Measurements from ENCODE around the gene TBXAS1. TPM values are rescaled to one million over a fixed set of nuclear protein-coding genes. Genes with fewer than 3 reads are reported as not detected.

The TBXAS1 gene
- total RNA-seq, 2 experiments from 2014 or later, result 4.8 to 5.3 TPM

- no peaks in the 10 kb centered on the region for H3K36me3 Mint-ChIP-seq
- DNase-seq, result no peak
- H3K9me3 Mint-ChIP-seq, result no peaks in the 10 kb centered on the region
- no peaks in the 10 kb centered on the region for H3K27me3 Mint-ChIP-seq
- no peak overlapping the region for H3K4me3 Mint-ChIP-seq
- ChIA-PET POLR2A (no interaction called here), CTCF (interaction anchor here (1.3 to 2.4 kb wide), 2 partner anchors 325 to 370 kb away, joined by 4 to 8 read pairs; no protein-coding TSS in a partner anchor)
- H3K4me1 Mint-ChIP-seq (ENCODE audit: low read depth), result no peaks in the 10 kb centered on the region
- H3K27ac Mint-ChIP-seq, result no peak overlapping the region
- intact Hi-C loops (cut with micrococcal nuclease), result no loop called here
Measured at GRCh38 chr7:139972029-139972428, 143.0 kb downstream of the TBXAS1 start.

- no peaks in the 10 kb centered on the region for H3K9me3 Mint-ChIP-seq
- no peaks in the 10 kb centered on the region for H3K36me3 Mint-ChIP-seq
- H3K27me3 Mint-ChIP-seq, result no peaks in the 10 kb centered on the region
- no peak overlapping the region for H3K27ac Mint-ChIP-seq
- no peaks in the 10 kb centered on the region for H3K4me1 Mint-ChIP-seq (ENCODE audit: low read depth)
- ChIA-PET CTCF (interaction anchor here (1.3 to 2.4 kb wide), 2 partner anchors 327 to 371 kb away, joined by 4 to 8 read pairs; no protein-coding TSS in a partner anchor), POLR2A (no interaction called here)
- intact Hi-C loops (cut with micrococcal nuclease), result no loop called here
- no peak for DNase-seq
- H3K4me3 Mint-ChIP-seq, result no peak overlapping the region
Measured at GRCh38 chr7:139973101-139974050, 144.3 kb downstream of the TBXAS1 start.

- no peaks in the 10 kb centered on the region for H3K27me3 Mint-ChIP-seq
- no peak overlapping the region for H3K4me3 Mint-ChIP-seq
- intact Hi-C loops (cut with micrococcal nuclease), result no loop called here
- ChIA-PET POLR2A (no interaction called here), CTCF (interaction anchor here (0.6 kb wide), 1 partner anchor 329 kb away, joined by 3 read pairs; no protein-coding TSS in a partner anchor)
- no peak for DNase-seq
- H3K27ac Mint-ChIP-seq, result no peak overlapping the region
- no peaks in the 10 kb centered on the region for H3K4me1 Mint-ChIP-seq (ENCODE audit: low read depth)
- H3K9me3 Mint-ChIP-seq, result no peaks in the 10 kb centered on the region
- H3K36me3 Mint-ChIP-seq, result no peaks in the 10 kb centered on the region
Measured at GRCh38 chr7:139974179-139974811, 145.2 kb downstream of the TBXAS1 start.

GRCh38 chr7:139976055-139976837 is 147.2 kb downstream of the TBXAS1 start:
- Mint-ChIP-seq H3K9me3 (no peaks in the 10 kb centered on the region), H3K4me1 (ENCODE audit: low read depth) (peaks cover 13% of the 10 kb centered on the region), H3K4me3 (no peak overlapping the region), H3K27me3 (no peaks in the 10 kb centered on the region), H3K27ac (no peak overlapping the region), H3K36me3 (no peaks in the 10 kb centered on the region)
- ChIA-PET POLR2A (no interaction called here), CTCF (no interaction called here)
- no peak for DNase-seq
- intact Hi-C loops (cut with micrococcal nuclease), result no loop called here

GRCh38 chr7:139976838-139977656 is 148.0 kb downstream of the TBXAS1 start:
- peak; percentile 15 for DNase-seq
- H3K9me3 Mint-ChIP-seq, result no peaks in the 10 kb centered on the region
- peaks cover 17% of the 10 kb centered on the region for H3K4me1 Mint-ChIP-seq (ENCODE audit: low read depth)
- H3K36me3 Mint-ChIP-seq, result no peaks in the 10 kb centered on the region
- intact Hi-C loops (cut with micrococcal nuclease), result no loop called here
- no peak overlapping the region for H3K27ac Mint-ChIP-seq
- POLR2A ChIA-PET, result no interaction called here
- no peaks in the 10 kb centered on the region for H3K27me3 Mint-ChIP-seq
- no peak overlapping the region for H3K4me3 Mint-ChIP-seq
- CTCF ChIA-PET, result no interaction called here

GRCh38 chr7:139981511-139981895 is 152.4 kb downstream of the TBXAS1 start:
- no peak overlapping the region for H3K4me3 Mint-ChIP-seq
- H3K9me3 Mint-ChIP-seq, result no peaks in the 10 kb centered on the region
- CTCF ChIA-PET, result interaction anchor here (1.0 to 1.2 kb wide), 2 partner anchors 21 to 334 kb away, joined by 4 read pairs; no protein-coding TSS in a partner anchor
- H3K27me3 Mint-ChIP-seq, result no peaks in the 10 kb centered on the region
- H3K36me3 Mint-ChIP-seq, result no peaks in the 10 kb centered on the region
- intact Hi-C loops (cut with micrococcal nuclease), result no loop called here
- POLR2A ChIA-PET, result no interaction called here
- H3K27ac Mint-ChIP-seq, result no peak overlapping the region
- DNase-seq, result no peak
- H3K4me1 Mint-ChIP-seq (ENCODE audit: low read depth), result peaks cover 17% of the 10 kb centered on the region

GRCh38 chr7:139982927-139983920 is 154.2 kb downstream of the TBXAS1 start:
- H3K4me3 Mint-ChIP-seq, result no peak overlapping the region
- H3K9me3 Mint-ChIP-seq, result no peaks in the 10 kb centered on the region
- intact Hi-C loops (cut with micrococcal nuclease), result no loop called here
- peaks cover 17% of the 10 kb centered on the region for H3K4me1 Mint-ChIP-seq (ENCODE audit: low read depth)
- H3K27me3 Mint-ChIP-seq, result no peaks in the 10 kb centered on the region
- ChIA-PET POLR2A (no interaction called here), CTCF (no interaction called here)
- no peak for DNase-seq
- H3K36me3 Mint-ChIP-seq, result no peaks in the 10 kb centered on the region
- no peak overlapping the region for H3K27ac Mint-ChIP-seq

- DNase-seq, result no peak
- ChIA-PET CTCF (no interaction called here), POLR2A (no interaction called here)
- no peaks in the 10 kb centered on the region for H3K27me3 Mint-ChIP-seq
- intact Hi-C loops (cut with micrococcal nuclease), result no loop called here
- H3K27ac Mint-ChIP-seq, result no peak overlapping the region
- no peaks in the 10 kb centered on the region for H3K36me3 Mint-ChIP-seq
- no peak overlapping the region for H3K4me3 Mint-ChIP-seq
- no peaks in the 10 kb centered on the region for H3K9me3 Mint-ChIP-seq
- H3K4me1 Mint-ChIP-seq (ENCODE audit: low read depth), result peaks cover 15% of the 10 kb centered on the region
Measured at GRCh38 chr7:139984642-139985539, 155.8 kb downstream of the TBXAS1 start.

GRCh38 chr7:139985811-139986210 is 156.7 kb downstream of the TBXAS1 start:
- H3K9me3 Mint-ChIP-seq, result no peaks in the 10 kb centered on the region
- H3K36me3 Mint-ChIP-seq, result no peaks in the 10 kb centered on the region
- H3K27ac Mint-ChIP-seq, result no peak overlapping the region
- ChIA-PET POLR2A (no interaction called here), CTCF (no interaction called here)
- no peak for DNase-seq
- H3K4me3 Mint-ChIP-seq, result no peak overlapping the region
- peaks cover 6% of the 10 kb centered on the region for H3K4me1 Mint-ChIP-seq (ENCODE audit: low read depth)
- no peaks in the 10 kb centered on the region for H3K27me3 Mint-ChIP-seq
- intact Hi-C loops (cut with micrococcal nuclease), result no loop called here

Measured in activated CD4-positive, alpha-beta memory T cell treated with anti-CD3 and anti-CD28 coated beads for 36 hours (primary cell).